Immature natural killer cell (primary cell): ENCODE measurements around the gene LAMC3. TPM values are rescaled to one million over a fixed set of nuclear protein-coding genes. Genes with fewer than 3 reads are reported as not detected.

Experiments
- DNase-seq, 3 donors: peaks; one replicate each; pipeline ENCODE4 v3.0.0; 2022; ENCODE audit warnings: mixed read lengths in 1 of 3
- H3K27ac Mint-ChIP-seq, 6 donors: one replicate each; pipeline ENCODE4 v1.8.0; 2020; ENCODE audit warnings: mixed read lengths in 6 of 6, mild to moderate bottlenecking in 5 of 6, inconsistent platforms in 4 of 6, moderate library complexity in 3 of 6
- H3K27me3 Mint-ChIP-seq, 3 donors: one replicate each; pipeline ENCODE4 v1.8.0; 2020 to 2021; ENCODE audit warnings: low read depth in 3 of 3, mild to moderate bottlenecking in 3 of 3, mixed read lengths in 3 of 3, moderate library complexity in 3 of 3, inconsistent platforms in 1 of 3
- H3K36me3 Mint-ChIP-seq, 3 donors: one replicate each; pipeline ENCODE4 v1.8.0; 2020; ENCODE audit warnings: mixed read lengths in 3 of 3, inconsistent platforms in 2 of 3, mild to moderate bottlenecking in 2 of 3
- H3K4me1 Mint-ChIP-seq, 2 donors: one replicate each; pipeline ENCODE4 v1.8.0; 2020; ENCODE audit warnings: inconsistent platforms in 2 of 2, mild to moderate bottlenecking in 2 of 2, mixed read lengths in 2 of 2, moderate library complexity in 1 of 2
- H3K4me3 Mint-ChIP-seq, 5 donors: one replicate each; pipeline ENCODE4 v1.8.0; 2020; ENCODE audit warnings: mild to moderate bottlenecking in 5 of 5, mixed read lengths in 5 of 5, inconsistent platforms in 3 of 5, moderate library complexity in 3 of 5
- H3K9me3 Mint-ChIP-seq, 6 donors: one replicate each; pipeline ENCODE4 v1.8.0; 2020; ENCODE audit warnings: mild to moderate bottlenecking in 6 of 6, mixed read lengths in 6 of 6, inconsistent platforms in 4 of 6, moderate library complexity in 3 of 6
- polyA plus RNA-seq, 3 donors: library from polyadenylated mRNA; unstranded; fragments of 300-500 nt; fragmentation: Illumina TruSeq; gene quantifications; one replicate each; pipeline ENCODE4 v1.2.3, GENCODE V29; 2021

The LAMC3 gene
- polyA plus RNA-seq, 3 donors from 2014 or later = not detected

- Mint-ChIP-seq H3K4me3 (no peak overlapping the region), H3K9me3 (no peaks in the 10 kb centered on the region), H3K27ac (no peak overlapping the region), H3K4me1 (no peaks in the 10 kb centered on the region), H3K27me3 (peaks cover 2 to 7% (median 5%) of the 10 kb centered on the region in 3 donors), H3K36me3 (no peaks in the 10 kb centered on the region)
- no peak for DNase-seq
Observed at GRCh38 chr9:130972957-130973685, 35.9 kb upstream of the LAMC3 start.

- peaks cover 2 to 7% (median 5%) of the 10 kb centered on the region in 3 donors for H3K27me3 Mint-ChIP-seq
- no peak overlapping the region for H3K4me3 Mint-ChIP-seq
- no peak for DNase-seq
- no peaks in the 10 kb centered on the region for H3K9me3 Mint-ChIP-seq
- no peaks in the 10 kb centered on the region for H3K36me3 Mint-ChIP-seq
- no peaks in the 10 kb centered on the region for H3K4me1 Mint-ChIP-seq
- no peak overlapping the region for H3K27ac Mint-ChIP-seq
Observed at GRCh38 chr9:130973686-130974281, 35.2 kb upstream of the LAMC3 start.

GRCh38 chr9:130974697-130975096 lies 34.3 kb upstream of the LAMC3 start:
- Mint-ChIP-seq H3K4me1 (no peaks in the 10 kb centered on the region), H3K4me3 (no peak overlapping the region), H3K27ac (no peak overlapping the region), H3K36me3 (no peaks in the 10 kb centered on the region), H3K9me3 (no peaks in the 10 kb centered on the region), H3K27me3 (peaks cover 2 to 7% (median 3%) of the 10 kb centered on the region in 3 donors)
- no peak for DNase-seq

GRCh38 chr9:130975156-130975555 lies 33.8 kb upstream of the LAMC3 start:
- H3K4me1 Mint-ChIP-seq = no peaks in the 10 kb centered on the region
- no peak overlapping the region for H3K4me3 Mint-ChIP-seq
- H3K36me3 Mint-ChIP-seq = no peaks in the 10 kb centered on the region
- no peak overlapping the region for H3K27ac Mint-ChIP-seq
- no peaks in the 10 kb centered on the region for H3K9me3 Mint-ChIP-seq
- DNase-seq = no peak
- H3K27me3 Mint-ChIP-seq = peaks cover 2 to 8% (median 3%) of the 10 kb centered on the region in 3 donors

- H3K27ac Mint-ChIP-seq = no peak overlapping the region
- H3K4me1 Mint-ChIP-seq = no peaks in the 10 kb centered on the region
- no peak for DNase-seq
- peaks cover 2 to 11% (median 4%) of the 10 kb centered on the region in 3 donors for H3K27me3 Mint-ChIP-seq
- no peaks in the 10 kb centered on the region for H3K9me3 Mint-ChIP-seq
- no peak overlapping the region for H3K4me3 Mint-ChIP-seq
- no peaks in the 10 kb centered on the region for H3K36me3 Mint-ChIP-seq
Observed at GRCh38 chr9:130975932-130976841, 32.8 kb upstream of the LAMC3 start.

- peaks cover 2 to 7% (median 2%) of the 10 kb centered on the region in 3 donors for H3K27me3 Mint-ChIP-seq
- no peaks in the 10 kb centered on the region for H3K4me1 Mint-ChIP-seq
- H3K4me3 Mint-ChIP-seq = no peak overlapping the region
- H3K27ac Mint-ChIP-seq = no peak overlapping the region
- no peaks in the 10 kb centered on the region for H3K36me3 Mint-ChIP-seq
- no peaks in the 10 kb centered on the region for H3K9me3 Mint-ChIP-seq
- no peak for DNase-seq
Observed at GRCh38 chr9:130977811-130978221, 31.2 kb upstream of the LAMC3 start.

GRCh38 chr9:130979591-130980385 lies 29.2 kb upstream of the LAMC3 start:
- DNase-seq = no peak

GRCh38 chr9:130980526-130980925 lies 28.4 kb upstream of the LAMC3 start:
- DNase-seq = no peak
- Mint-ChIP-seq H3K4me3 (no peak overlapping the region), H3K27ac (no peak overlapping the region), H3K9me3 (no peaks in the 10 kb centered on the region), H3K27me3 (peaks cover 0 to 7% (median 2%) of the 10 kb centered on the region in 3 donors), H3K36me3 (no peaks in the 10 kb centered on the region), H3K4me1 (no peaks in the 10 kb centered on the region)

More at GRCh38 chr9:130979591-130980385, 29.2 kb upstream of the LAMC3 start:
- Mint-ChIP-seq H3K4me3 (no peak overlapping the region), H3K27me3 (peaks cover 2 to 7% (median 2%) of the 10 kb centered on the region in 3 donors), H3K27ac (no peak overlapping the region), H3K9me3 (no peaks in the 10 kb centered on the region), H3K36me3 (no peaks in the 10 kb centered on the region), H3K4me1 (no peaks in the 10 kb centered on the region)

- DNase-seq = no peak
- no peaks in the 10 kb centered on the region for H3K36me3 Mint-ChIP-seq
- no peaks in the 10 kb centered on the region for H3K4me1 Mint-ChIP-seq
- peaks cover 0 to 7% (median 2%) of the 10 kb centered on the region in 3 donors for H3K27me3 Mint-ChIP-seq
- H3K27ac Mint-ChIP-seq = no peak overlapping the region
- H3K9me3 Mint-ChIP-seq = no peaks in the 10 kb centered on the region
- no peak overlapping the region for H3K4me3 Mint-ChIP-seq
Observed at GRCh38 chr9:130981002-130981755, 27.8 kb upstream of the LAMC3 start.

- Mint-ChIP-seq H3K9me3 (no peaks in the 10 kb centered on the region), H3K36me3 (no peaks in the 10 kb centered on the region), H3K4me3 (no peak overlapping the region), H3K27me3 (peaks cover 0 to 7% (median 2%) of the 10 kb centered on the region in 3 donors), H3K4me1 (no peaks in the 10 kb centered on the region), H3K27ac (no peak overlapping the region)
- DNase-seq = no peak
Observed at GRCh38 chr9:130981756-130982137, 27.2 kb upstream of the LAMC3 start.

GRCh38 chr9:130982636-130983358 lies 26.2 kb upstream of the LAMC3 start:
- Mint-ChIP-seq H3K27me3 (peaks cover 0 to 4% (median 2%) of the 10 kb centered on the region in 3 donors), H3K4me3 (no peak overlapping the region), H3K36me3 (no peaks in the 10 kb centered on the region), H3K27ac (no peak overlapping the region), H3K9me3 (no peaks in the 10 kb centered on the region), H3K4me1 (no peaks in the 10 kb centered on the region)
- no peak for DNase-seq

GRCh38 chr9:130983359-130983670 lies 25.7 kb upstream of the LAMC3 start:
- no peak for DNase-seq
- Mint-ChIP-seq H3K36me3 (no peaks in the 10 kb centered on the region), H3K27ac (no peak overlapping the region), H3K4me3 (no peak overlapping the region), H3K4me1 (no peaks in the 10 kb centered on the region), H3K9me3 (no peaks in the 10 kb centered on the region), H3K27me3 (peaks cover 0 to 4% (median 2%) of the 10 kb centered on the region in 3 donors)
